ENCODE data around the gene OTX1. TPM values are rescaled to one million over a fixed set of nuclear protein-coding genes. Genes with fewer than 3 reads are reported as not detected.

The OTX1 gene
- total and polyA plus RNA-seq, 4 donors = 0.59 TPM; not detected in 3

DNA sequence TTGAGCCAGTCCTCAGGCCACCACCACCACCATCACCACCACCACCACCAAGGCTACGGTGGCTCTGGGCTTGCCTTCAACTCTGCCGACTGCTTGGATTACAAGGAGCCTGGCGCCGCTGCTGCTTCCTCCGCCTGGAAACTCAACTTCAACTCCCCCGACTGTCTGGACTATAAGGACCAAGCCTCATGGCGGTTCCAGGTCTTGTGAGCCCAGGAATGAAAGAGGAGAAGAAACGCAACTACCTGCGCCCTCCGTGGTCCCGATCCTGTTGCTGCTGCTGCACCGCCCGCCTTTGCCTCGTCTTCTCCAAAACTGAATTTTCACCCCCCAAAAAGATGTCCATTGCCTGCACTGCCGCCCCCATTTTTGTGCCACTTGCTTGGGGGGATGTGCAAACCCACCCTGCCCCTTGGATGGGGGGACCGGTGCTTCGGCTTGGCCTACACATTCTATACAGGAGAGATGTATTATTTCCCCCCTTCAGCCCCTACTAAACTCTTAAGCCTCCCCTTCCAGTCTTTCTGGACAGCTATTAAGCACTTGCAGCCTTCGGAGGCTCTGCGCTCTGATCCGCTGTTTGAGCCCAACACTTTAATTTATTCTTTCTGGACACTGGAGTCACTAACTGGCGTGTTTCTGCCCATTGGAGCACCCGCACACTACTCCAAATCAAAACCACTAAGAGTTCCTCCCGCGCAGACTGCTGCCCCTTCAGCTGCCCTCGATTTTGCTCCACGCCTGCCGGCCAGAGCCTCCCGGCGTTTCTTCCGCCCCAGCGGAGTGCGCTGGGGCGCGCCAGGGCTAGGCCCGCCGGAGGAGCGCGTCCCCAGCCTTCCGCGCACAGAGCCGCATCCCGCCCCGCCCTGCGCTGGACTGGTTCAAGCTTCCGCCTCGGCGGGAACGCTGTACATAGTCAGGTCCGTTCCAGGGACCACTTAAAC is 5.7 kb downstream of the OTX1 start:
- Histone ChIP-seq H3K36me3 (ENCODE audit: control insufficient read depth in 4 of 4, insufficient read depth in 3 of 4, low read depth in 1 of 4, low read length in 3 of 4) (no peaks in the 10 kb centered on the region), H3K9me3 (ENCODE audit: control insufficient read depth in 4 of 4, low read length in 3 of 4) (peaks cover 0 to 33% (median 4%) of the 10 kb centered on the region in 4 donors), H3K4me1 (ENCODE audit: control insufficient read depth in 4 of 4, insufficient read depth in 4 of 4, low read length in 3 of 4) (peaks cover 18 to 52% (median 33%) of the 10 kb centered on the region in 4 donors), H3K27me3 (ENCODE audit: control insufficient read depth in 4 of 4, insufficient read depth in 4 of 4, low read length in 3 of 4) (peaks cover 11 to 49% (median 20%) of the 10 kb centered on the region in 4 donors), H3K9ac (ENCODE audit: low read depth in 1 of 2, low read length in 2 of 2) (no peak overlapping the region), H3K4me3 (ENCODE audit: low read depth in 1 of 3, low read length in 3 of 3) (peak overlapping the region in 1 of 3 donors; percentile 1), H3K27ac (ENCODE audit: low read depth in 1 of 2, low read length in 2 of 2) (no peak overlapping the region)
- TF ChIP-seq NR2F2 (IDR thresholded peaks at IDR 0.05) = no peak
- no peak for TF ChIP-seq TAF1 (conservative IDR thresholded peaks at IDR 0.05)
- TF ChIP-seq, protein P1, sequence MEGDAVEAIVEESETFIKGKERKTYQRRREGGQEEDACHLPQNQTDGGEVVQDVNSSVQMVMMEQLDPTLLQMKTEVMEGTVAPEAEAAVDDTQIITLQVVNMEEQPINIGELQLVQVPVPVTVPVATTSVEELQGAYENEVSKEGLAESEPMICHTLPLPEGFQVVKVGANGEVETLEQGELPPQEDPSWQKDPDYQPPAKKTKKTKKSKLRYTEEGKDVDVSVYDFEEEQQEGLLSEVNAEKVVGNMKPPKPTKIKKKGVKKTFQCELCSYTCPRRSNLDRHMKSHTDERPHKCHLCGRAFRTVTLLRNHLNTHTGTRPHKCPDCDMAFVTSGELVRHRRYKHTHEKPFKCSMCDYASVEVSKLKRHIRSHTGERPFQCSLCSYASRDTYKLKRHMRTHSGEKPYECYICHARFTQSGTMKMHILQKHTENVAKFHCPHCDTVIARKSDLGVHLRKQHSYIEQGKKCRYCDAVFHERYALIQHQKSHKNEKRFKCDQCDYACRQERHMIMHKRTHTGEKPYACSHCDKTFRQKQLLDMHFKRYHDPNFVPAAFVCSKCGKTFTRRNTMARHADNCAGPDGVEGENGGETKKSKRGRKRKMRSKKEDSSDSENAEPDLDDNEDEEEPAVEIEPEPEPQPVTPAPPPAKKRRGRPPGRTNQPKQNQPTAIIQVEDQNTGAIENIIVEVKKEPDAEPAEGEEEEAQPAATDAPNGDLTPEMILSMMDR (IDR thresholded peaks at IDR 0.05; ENCODE audit: low read depth, low read length, missing input control) = no peak
- TF ChIP-seq FOXA2 (IDR thresholded peaks at IDR 0.05) = no peak
- TF ChIP-seq, protein P2, sequence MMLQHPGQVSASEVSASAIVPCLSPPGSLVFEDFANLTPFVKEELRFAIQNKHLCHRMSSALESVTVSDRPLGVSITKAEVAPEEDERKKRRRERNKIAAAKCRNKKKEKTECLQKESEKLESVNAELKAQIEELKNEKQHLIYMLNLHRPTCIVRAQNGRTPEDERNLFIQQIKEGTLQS (IDR thresholded peaks at IDR 0.05) = no peak
- TF ChIP-seq GABPA (IDR thresholded peaks at IDR 0.05 in 1 of 2, conservative IDR thresholded peaks at IDR 0.05 in 1 of 2) = no peak
- no peak for TF ChIP-seq RAD21 (IDR thresholded peaks at IDR 0.05)
- TF ChIP-seq, protein P3, sequence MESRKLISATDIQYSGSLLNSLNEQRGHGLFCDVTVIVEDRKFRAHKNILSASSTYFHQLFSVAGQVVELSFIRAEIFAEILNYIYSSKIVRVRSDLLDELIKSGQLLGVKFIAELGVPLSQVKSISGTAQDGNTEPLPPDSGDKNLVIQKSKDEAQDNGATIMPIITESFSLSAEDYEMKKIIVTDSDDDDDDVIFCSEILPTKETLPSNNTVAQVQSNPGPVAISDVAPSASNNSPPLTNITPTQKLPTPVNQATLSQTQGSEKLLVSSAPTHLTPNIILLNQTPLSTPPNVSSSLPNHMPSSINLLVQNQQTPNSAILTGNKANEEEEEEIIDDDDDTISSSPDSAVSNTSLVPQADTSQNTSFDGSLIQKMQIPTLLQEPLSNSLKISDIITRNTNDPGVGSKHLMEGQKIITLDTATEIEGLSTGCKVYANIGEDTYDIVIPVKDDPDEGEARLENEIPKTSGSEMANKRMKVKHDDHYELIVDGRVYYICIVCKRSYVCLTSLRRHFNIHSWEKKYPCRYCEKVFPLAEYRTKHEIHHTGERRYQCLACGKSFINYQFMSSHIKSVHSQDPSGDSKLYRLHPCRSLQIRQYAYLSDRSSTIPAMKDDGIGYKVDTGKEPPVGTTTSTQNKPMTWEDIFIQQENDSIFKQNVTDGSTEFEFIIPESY (IDR thresholded peaks at IDR 0.05) = no peak
- no peak for TF ChIP-seq HNF4A (conservative IDR thresholded peaks at IDR 0.05)
- no peak for TF ChIP-seq SP1 (IDR thresholded peaks at IDR 0.05)
- no peak for TF ChIP-seq RXRA (IDR thresholded peaks at IDR 0.05)
- no peak for TF ChIP-seq HNF4G (IDR thresholded peaks at IDR 0.05)
- no peak for TF ChIP-seq JUND (IDR thresholded peaks at IDR 0.05)
- TF ChIP-seq, protein P4, sequence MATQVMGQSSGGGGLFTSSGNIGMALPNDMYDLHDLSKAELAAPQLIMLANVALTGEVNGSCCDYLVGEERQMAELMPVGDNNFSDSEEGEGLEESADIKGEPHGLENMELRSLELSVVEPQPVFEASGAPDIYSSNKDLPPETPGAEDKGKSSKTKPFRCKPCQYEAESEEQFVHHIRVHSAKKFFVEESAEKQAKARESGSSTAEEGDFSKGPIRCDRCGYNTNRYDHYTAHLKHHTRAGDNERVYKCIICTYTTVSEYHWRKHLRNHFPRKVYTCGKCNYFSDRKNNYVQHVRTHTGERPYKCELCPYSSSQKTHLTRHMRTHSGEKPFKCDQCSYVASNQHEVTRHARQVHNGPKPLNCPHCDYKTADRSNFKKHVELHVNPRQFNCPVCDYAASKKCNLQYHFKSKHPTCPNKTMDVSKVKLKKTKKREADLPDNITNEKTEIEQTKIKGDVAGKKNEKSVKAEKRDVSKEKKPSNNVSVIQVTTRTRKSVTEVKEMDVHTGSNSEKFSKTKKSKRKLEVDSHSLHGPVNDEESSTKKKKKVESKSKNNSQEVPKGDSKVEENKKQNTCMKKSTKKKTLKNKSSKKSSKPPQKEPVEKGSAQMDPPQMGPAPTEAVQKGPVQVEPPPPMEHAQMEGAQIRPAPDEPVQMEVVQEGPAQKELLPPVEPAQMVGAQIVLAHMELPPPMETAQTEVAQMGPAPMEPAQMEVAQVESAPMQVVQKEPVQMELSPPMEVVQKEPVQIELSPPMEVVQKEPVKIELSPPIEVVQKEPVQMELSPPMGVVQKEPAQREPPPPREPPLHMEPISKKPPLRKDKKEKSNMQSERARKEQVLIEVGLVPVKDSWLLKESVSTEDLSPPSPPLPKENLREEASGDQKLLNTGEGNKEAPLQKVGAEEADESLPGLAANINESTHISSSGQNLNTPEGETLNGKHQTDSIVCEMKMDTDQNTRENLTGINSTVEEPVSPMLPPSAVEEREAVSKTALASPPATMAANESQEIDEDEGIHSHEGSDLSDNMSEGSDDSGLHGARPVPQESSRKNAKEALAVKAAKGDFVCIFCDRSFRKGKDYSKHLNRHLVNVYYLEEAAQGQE (IDR thresholded peaks at IDR 0.05) = no peak
- TF ChIP-seq EGR1 (IDR thresholded peaks at IDR 0.05; ENCODE audit: low read depth in 2 of 2) = no peak
- WGBS = 28% methylated on average over 49 of the region's 49 CpGs
- no peak for DNase-seq (ENCODE audit: low spot score)
